Stimulated activated CD8-positive, alpha-beta memory T cell treated with anti-CD3 and anti-CD28 coated beads, Interleukin-4, amount 100 ng/mL, for 48 hours (primary cell): Measurements from ENCODE around the gene UTS2R.

Experiments used
- DNase-seq: peaks from one replicate; pipeline ENCODE4 v3.0.0-alpha.2; 2020

The UTS2R gene

GRCh38 chr17:82371333-82372248 lies at the start of gene UTS2R:
UTS2R (plus strand) TSS chr17:82371765; CDS start chr17:82374325, 2,560 bp downstream.
- no peak for DNase-seq

GRCh38 chr17:82321947-82322466 lies 49.6 kb upstream of the UTS2R start:
- peak; percentile 47 for DNase-seq

- peak; percentile 29 for DNase-seq
These were observed 48.8 kb upstream of the UTS2R start for GRCh38 chr17:82322526-82323453.

GRCh38 chr17:82323514-82324234 lies 47.9 kb upstream of the UTS2R start:
- DNase-seq: peak; percentile 33

- peak; percentile 33 for DNase-seq
These were observed 46.8 kb upstream of the UTS2R start for GRCh38 chr17:82324566-82325285.

- peak; percentile 28 for DNase-seq
These were observed 46.0 kb upstream of the UTS2R start for GRCh38 chr17:82325286-82326180.

GRCh38 chr17:82327289-82327688 lies 44.3 kb upstream of the UTS2R start:
- DNase-seq: no peak

- DNase-seq: no peak
These were observed 43.8 kb upstream of the UTS2R start for GRCh38 chr17:82327757-82328140.

GRCh38 chr17:82328141-82328993 lies 43.2 kb upstream of the UTS2R start:
- DNase-seq: peak; percentile 28

- DNase-seq: no peak
These were observed 42.5 kb upstream of the UTS2R start for GRCh38 chr17:82328994-82329507.

GRCh38 chr17:82329683-82330321 lies 41.8 kb upstream of the UTS2R start:
- DNase-seq: no peak

- no peak for DNase-seq
These were observed 41.0 kb upstream of the UTS2R start for GRCh38 chr17:82330322-82331239.

GRCh38 chr17:82331345-82331939 lies 40.1 kb upstream of the UTS2R start:
- no peak for DNase-seq

- DNase-seq: no peak
These were observed 38.8 kb upstream of the UTS2R start for GRCh38 chr17:82332669-82333278.

- DNase-seq: no peak
These were observed 38.0 kb upstream of the UTS2R start, which contains the start of gene SECTM1 for GRCh38 chr17:82333279-82334171. SECTM1 (minus strand) TSS chr17:82333766; CDS start chr17:82327240, 6,526 bp downstream.

GRCh38 chr17:82334204-82334621 lies 37.4 kb upstream of the UTS2R start:
- no peak for DNase-seq
